ENCODE data around the gene ZNF575.

The ZNF575 gene

DNA sequence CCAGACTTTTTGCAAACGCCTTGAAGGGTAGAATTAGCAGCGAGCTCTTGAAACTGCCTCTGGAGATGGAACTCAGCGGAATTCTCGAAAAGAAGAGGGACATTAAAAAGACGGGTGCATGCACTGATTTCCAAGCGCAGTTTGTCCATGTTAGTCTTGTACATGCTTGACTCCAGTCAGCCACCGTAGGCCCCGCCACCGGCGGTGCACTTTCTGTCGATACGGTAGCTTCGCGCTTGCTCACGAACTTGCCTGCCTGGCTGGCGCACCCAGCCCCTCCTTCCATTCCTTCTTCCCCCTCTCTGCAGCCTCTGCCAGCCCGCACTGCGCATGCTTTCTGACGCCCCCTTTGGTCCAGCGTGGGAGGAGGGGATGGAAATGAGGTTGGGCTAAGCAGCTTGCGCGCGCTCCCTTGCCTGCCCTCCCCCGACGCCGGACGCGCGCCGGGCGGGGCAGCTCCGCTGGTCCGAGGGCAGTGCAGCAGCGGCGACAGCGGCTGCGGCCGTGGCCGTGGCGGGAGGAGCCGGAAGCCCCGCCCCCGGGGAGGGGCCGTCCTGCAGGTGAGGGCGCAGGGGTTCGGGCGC lies at the start of gene ZNF575:
Gene ZNF575 (plus strand): TSS at position 227 of the 584 bp plus-strand sequence. CDS start 1,235 bp downstream, outside the sequence.
- DNase-seq: peak; percentile 96

DNA sequence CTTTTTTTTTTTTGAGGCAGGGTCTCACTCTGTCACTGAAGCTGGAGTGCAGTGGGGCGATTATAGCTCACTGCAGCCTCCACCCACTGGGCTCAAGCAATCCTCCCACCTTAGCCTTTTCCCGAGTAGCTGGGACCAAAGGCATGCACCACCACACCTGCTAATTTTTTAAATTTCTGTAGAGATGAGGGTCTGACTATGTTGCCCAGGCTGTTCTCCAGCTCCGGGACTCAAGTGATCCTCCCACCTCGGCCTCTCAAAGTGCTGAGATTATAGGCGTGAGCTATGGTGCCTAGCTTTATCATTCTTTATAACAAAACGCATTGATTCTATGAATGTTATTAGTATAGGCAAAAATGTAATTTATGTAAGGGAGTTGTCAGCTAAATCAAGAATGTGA lies 49.7 kb upstream of the ZNF575 start:
- DNase-seq: no peak

DNA sequence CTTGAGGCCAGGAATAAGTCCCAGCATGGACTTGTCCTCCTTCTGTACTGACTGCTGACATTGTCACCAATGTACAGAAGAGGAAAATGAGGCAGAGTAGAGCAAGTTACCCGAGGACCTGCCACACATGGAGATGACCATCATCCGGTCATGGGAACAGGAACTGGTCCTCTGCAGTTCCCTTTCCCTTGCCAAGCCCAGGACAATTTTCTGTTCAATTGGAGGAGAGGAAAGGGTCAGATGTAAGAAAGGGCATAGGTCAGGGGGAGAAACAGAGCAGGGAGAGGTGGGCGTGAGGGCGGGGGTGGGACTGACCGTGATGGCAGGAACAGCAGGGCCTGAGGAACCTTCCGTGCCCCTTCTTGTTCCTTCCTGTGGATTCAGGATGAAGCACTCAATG lies 47.0 kb upstream of the ZNF575 start:
- DNase-seq: no peak

DNA sequence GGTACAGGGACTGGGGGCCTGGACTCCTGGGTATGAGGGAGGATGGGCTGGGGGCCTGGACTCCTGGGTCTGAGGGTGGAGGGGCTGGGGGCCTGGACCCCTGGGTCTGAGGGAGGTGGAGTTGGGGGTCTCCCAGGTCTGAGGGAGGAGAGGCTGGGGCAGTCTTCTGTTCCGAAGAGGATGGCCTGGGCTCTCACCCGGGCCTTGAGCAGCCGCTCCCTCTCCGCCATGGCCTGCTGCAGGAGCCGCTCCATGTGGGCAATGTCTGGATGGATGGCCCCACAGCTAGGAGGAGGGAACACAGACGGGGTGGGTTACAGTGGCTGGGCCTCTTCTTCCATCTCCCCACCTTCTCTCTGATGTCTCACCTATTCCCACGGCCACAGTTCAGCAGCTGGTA lies 46.6 kb upstream of the ZNF575 start:
- DNase-seq: no peak

- no peak for DNase-seq
These were observed 44.8 kb upstream of the ZNF575 start for GRCh38 chr19:43488179-43488578.

- peak; percentile 64 for DNase-seq
These were observed 43.7 kb upstream of the ZNF575 start for GRCh38 chr19:43489310-43489709.

DNA sequence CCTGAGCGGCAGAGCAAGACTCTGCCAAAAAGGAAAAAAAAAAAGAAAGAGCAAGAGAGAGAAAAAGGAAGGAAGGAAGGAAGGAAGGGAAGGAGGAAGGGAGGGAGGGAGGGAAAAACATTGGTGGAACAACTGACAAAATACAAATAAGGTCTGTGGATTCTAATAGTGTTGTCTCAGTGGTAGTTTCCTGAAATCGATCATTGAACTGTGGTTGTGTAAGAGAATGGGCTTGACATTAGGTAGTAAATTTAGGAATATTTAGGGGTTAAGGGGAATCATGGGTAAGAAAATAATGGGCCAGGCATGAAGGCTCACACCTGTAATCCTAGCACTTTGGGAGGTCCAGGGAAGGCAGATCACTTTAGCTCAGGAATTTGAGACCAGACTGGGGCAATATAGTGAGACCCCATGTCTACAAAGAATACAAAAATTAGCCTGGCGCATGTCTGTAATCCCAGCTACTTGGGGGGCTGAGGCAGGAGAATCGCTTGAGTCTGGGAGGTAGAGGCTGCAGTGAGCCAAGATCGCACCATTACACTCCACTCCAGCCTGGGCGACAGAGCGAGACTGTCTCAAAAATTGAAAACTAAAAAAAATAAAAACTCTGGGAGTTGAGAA lies 42.9 kb upstream of the ZNF575 start:
- no peak for DNase-seq

- no peak for DNase-seq
These were observed 42.2 kb upstream of the ZNF575 start for GRCh38 chr19:43490759-43491158.

- no peak for DNase-seq
These were observed 37.9 kb upstream of the ZNF575 start for GRCh38 chr19:43495082-43495481.

DNA sequence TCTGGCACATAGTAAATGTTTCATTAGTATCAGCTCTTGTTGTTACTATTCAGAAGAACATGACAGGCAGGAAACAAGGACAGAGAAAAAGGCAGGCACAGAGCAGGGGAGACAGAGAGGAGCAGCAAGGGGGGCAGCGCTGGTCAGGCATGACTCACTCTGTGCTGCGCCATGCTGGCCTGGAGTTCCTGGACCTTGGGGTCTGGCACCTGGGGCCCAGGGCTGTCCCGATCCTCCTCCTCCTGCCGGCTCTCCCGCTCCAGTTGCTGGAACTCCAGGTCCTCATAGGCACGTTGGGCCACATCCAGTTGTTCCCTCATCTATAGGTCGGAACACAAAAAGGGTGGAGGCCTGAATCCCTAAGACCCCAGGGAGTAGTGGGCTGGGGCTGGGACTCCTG lies 36.0 kb upstream of the ZNF575 start:
- DNase-seq: no peak

DNA sequence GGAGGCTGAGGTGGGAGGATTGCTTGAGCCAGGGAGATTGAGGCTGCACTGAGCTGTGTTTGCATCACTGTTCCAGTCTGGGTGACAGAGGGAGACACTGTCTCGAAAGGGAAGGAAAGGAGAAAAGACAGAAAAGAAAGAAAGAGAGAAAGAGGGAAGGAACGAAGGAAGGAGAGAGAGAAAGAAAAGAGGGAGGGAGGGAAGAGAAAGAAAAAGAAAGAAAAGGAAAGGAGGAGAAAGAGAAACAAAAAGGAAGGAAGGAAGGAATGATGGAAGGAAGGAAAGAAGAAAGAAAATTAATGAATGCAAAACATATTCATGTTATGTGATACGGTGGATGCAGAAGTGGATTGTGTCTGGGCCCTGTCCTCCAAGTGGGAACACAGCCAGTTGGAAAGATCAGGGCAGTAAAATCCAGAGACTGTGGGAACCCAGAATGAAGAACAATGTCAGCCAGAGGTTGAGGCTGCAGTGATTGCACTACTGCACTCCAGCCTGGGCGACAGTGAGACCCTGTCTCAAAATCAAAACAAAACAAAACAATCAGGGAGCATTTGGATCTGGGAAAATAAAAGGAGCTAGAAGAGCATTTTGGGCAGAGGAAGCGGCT lies 34.6 kb upstream of the ZNF575 start:
- no peak for DNase-seq

DNA sequence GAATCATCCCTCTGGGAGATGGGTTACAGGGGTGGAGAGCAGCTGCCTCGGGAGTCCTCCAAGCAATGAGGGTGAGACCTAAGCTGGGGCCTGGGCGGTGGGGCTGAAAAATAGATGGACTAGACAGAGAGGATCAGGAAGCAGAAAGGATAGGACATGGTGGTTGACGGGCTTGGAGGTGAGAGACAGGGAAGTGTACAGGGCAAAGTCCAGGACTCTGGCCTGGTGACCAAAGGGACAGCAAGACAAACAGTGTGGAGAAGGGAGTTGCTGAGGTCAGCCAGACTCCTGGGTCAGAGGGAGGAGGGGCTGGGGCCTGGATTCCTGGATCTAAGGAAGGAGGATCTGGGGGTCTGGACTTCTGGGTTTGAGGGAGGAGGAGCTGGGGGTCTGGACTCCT lies 33.9 kb upstream of the ZNF575 start:
- no peak for DNase-seq

DNA sequence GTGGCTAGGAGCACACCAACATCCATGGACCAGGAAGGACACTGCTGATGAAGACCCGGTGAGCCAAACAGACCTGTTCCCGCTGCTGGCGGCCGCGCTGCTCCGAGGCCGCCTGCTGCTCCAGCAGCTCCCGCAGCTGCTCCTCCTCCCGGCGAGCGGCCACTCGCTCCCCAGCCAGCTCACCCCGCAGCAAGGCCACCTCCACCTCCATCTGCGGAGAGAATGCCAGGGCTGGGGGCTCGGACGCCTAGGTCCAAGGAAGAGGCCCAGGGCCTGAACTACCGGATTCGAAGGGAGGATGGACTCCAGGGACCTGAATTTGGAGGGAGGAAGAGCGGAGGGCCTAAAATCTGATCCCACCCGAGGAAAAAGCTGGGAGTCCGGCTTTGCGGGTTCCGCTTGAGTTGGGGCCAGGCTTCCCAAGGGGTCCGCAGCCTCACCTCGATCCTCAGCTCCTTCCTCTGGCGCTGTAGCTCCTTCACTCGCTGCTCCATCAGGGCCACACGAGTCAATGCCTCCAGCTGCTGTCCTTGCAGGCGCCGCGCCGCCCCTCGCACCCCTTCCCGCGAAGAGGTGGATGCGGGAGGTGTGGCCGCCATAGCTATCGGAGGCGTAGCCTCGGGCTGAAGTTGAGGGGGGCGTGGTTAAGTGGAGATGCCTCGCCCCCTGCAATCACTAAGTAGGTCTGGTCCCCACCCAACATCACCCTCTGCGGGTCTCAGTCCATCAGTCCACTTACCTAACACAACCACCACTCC lies 31.1 kb upstream of the ZNF575 start:
- DNase-seq: no peak

DNA sequence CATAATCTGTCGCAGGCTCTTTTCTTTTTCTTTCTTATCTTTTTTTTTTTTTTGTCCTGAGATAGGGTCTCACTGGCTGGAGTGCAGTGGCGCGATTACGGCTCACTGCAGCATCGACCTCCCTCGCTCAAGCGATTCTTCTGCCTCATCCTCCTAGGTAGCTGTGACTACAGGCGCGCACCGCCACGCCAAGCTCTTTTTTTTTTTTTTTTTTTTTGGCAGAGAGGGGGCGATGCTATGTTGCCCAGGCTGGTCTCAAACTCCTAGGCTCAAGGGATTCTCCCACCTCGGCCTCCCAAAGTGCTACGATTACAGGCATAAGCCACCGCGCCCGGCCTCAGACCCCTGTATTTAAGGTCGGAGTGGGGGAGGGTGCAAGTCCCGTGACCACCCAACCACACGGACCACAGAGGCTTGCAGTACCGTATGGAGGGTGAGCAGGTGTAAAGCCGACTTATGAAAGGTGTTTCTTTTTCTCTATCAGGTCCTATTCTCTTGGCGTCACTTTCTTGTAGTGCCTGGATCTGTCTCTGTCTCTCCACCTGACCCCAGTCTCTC lies 30.5 kb upstream of the ZNF575 start:
- DNase-seq: no peak

- DNase-seq: peak; percentile 98
These were observed 29.2 kb upstream of the ZNF575 start for GRCh38 chr19:43503501-43504425.

DNA sequence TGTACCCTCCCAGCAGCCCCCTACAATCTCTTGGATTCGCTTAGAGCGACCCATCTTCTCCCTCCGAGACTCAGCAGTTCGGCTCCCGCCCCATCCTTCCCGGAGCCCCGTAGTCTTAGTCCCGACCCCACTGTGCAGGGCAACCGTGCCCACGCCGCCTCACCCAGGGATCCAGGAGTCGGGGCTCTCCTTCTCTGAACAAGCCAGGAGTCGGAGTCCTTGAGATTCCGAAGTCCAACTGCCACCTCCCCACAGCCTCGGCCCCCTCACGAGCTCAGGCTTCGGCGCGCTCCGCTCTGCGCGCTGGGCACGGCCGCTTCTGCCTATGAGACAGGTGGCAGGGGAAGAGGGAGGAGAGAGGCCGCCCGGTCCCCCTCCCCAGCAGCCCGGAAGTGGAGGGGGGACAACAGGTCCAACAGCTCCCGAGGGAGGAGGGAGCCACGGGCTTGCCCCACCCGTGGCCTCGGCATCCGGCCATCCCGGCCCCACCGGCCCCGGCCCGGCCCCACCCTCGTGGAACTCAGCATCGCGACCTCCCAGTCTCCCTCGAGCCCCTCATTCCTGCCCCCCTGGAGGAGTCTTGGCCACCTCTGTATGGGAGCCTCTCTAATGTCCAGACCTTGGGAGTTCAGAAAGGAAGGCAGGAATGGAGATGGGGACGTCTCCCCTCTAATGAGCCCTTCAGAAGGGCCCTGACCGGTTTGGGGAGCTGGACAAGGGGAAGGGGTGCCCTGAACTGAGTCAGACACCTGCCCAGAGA lies 28.4 kb upstream of the ZNF575 start, which contains the start of gene PHLDB3:
Gene PHLDB3 (minus strand): TSS at position 321 of the 760 bp plus-strand sequence. CDS start 628 bp downstream, outside the sequence.
- peak; percentile 53 for DNase-seq

DNA sequence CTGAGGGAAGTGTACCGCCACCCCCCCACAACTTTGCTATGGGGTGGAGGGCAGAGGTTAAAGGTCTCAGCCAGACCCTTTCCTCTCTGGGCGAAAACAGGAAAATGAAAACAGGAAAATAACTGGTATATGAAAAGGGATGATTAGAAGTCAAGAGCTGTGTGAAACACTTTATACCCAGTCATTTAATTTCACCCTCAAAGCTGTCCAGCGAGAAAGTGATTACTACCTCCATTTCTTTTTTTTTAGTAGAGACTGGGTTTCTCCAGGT lies 27.9 kb upstream of the ZNF575 start:
- DNase-seq: no peak

DNA sequence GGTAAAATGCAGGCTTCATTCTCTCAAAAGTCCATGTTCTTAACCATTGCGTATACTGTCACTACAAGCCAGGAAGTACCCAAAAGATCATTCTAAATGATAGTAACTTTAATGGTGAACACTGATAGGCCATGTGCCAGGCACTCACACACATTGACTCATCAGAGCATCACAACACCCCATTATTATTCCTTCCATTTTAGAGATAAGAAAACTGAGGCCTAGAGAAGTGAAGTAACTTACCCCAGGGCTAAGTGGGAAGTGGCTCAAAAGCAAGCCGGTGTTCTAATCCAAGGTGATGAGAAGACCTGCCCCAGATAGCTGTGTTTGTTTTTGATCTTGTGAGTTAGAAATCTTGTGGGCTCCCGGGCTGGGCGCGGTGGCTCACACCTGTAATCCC lies 27.0 kb upstream of the ZNF575 start:
- DNase-seq: peak; percentile 78

- DNase-seq: no peak
These were observed 26.4 kb upstream of the ZNF575 start for GRCh38 chr19:43506629-43507028.

DNA sequence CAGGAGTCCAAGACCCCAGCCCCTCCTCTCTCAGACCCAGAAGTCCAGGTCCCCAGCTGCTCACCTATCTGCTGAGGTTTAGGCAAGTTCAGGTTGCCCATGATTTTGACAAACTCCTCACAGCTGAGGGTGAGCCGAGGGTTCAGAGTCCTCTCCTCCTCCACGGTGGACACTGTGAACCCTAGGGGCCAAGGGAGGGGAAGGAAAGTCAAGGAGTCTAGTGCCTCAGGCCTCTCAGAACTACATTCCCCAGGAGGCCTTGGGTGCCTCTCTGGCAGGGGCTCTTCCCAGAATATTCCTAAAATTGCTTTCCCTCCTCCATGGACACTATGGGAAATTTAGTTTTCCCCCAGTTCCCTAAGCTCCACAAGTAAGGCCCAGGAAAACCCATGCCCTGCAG lies 25.1 kb upstream of the ZNF575 start:
- DNase-seq: no peak

- DNase-seq: no peak
These were observed 22.3 kb upstream of the ZNF575 start for GRCh38 chr19:43510713-43511112.

- no peak for DNase-seq
These were observed 21.7 kb upstream of the ZNF575 start for GRCh38 chr19:43511324-43511723.
